Measurements from ENCODE around the gene LTB4R2. TPM values are rescaled to one million over a fixed set of nuclear protein-coding genes. Genes with fewer than 3 reads are reported as not detected.

LTB4R2 gene
- total and polyA plus RNA-seq, 12 donors: 0.51 to 2.4 (median 1.1) TPM

DNA sequence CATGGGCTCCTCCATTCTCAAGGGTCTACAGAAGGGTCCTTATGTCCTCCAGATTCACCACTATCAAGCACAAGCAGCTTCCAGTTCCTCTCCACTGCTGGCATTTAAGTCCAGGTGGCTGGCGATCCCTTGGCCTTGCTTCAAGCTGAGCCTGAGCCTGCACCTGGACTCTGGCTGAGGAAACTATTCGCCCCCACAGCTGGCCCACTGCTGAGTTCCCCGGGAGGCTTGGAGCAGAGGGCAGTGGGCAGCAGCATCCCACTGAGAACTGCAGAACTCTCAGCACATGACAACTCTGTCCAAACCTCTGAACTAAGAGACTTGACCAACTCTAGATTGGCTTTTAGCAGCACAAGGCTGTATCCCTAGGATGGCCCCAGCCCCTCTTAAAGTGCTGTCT, 27.2 kb upstream of the LTB4R2 start:
- H3K36me3 ChIP-seq: no peaks in the 10 kb centered on the region
- 86 to 87% methylated on average over 3 of the region's 3 CpGs for WGBS, 2 donors
- H3K27ac ChIP-seq: peak overlapping the region in 1 of 10 donors; percentile 72
- H3K27me3 ChIP-seq: no peaks in the 10 kb centered on the region
- ATAC-seq (no peak), DNase-seq (no peak)
- no peaks in the 10 kb centered on the region for H3K9me3 ChIP-seq
- H3K4me3 ChIP-seq: no peak overlapping the region
- intact Hi-C loops (cut with DNase I): no loop called here
- H3K4me1 ChIP-seq: peaks cover 0 to 51% (median 15%) of the 10 kb centered on the region in 9 donors
- TF ChIP-seq, protein P1, sequence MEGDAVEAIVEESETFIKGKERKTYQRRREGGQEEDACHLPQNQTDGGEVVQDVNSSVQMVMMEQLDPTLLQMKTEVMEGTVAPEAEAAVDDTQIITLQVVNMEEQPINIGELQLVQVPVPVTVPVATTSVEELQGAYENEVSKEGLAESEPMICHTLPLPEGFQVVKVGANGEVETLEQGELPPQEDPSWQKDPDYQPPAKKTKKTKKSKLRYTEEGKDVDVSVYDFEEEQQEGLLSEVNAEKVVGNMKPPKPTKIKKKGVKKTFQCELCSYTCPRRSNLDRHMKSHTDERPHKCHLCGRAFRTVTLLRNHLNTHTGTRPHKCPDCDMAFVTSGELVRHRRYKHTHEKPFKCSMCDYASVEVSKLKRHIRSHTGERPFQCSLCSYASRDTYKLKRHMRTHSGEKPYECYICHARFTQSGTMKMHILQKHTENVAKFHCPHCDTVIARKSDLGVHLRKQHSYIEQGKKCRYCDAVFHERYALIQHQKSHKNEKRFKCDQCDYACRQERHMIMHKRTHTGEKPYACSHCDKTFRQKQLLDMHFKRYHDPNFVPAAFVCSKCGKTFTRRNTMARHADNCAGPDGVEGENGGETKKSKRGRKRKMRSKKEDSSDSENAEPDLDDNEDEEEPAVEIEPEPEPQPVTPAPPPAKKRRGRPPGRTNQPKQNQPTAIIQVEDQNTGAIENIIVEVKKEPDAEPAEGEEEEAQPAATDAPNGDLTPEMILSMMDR (IDR thresholded peaks at IDR 0.05): no peak

DNA sequence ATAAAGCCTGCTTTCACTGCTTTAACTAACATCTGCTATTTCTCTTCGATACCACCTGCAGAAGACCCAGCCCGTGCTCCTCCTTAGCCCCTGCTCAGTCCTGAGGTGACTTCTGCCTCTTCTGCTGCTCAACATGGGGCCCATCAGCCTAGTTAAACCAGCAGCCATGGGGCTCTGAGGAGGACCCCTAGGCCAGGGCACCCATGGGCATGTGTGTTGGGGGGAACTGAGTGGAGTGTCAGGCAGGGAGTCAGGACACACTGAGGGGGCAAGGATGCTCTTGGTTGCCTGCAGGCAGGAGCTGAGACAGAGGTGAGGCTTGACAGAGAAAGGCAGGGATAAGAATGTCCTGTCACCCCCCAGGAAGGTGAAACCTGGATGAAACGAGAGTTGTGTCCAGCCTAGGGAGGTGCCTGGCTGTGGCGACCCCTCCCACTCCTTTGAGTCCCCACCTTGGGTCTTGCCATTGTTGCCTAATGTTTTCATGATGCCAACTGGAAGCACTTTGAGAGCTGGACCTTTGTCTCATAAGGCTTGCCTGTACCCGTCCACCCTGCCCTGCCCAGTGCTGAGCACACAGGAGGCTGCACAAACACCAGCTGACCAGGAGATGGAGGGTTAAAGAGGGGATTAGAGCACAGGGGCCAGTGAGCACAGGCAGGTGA, 26.0 kb upstream of the LTB4R2 start:
- no peaks in the 10 kb centered on the region for H3K9me3 ChIP-seq
- TF ChIP-seq, protein P1 (IDR thresholded peaks at IDR 0.05): no peak
- H3K4me3 ChIP-seq: no peak overlapping the region
- H3K27me3 ChIP-seq: no peaks in the 10 kb centered on the region
- H3K27ac ChIP-seq: no peak overlapping the region
- DNase-seq (no peak), ATAC-seq (no peak)
- intact Hi-C loops (cut with DNase I): no loop called here
- no peaks in the 10 kb centered on the region for H3K36me3 ChIP-seq
- 94% methylated on average over 5 of the region's 5 CpGs for WGBS, 2 donors
- peaks cover 0 to 39% (median 9%) of the 10 kb centered on the region in 9 donors for H3K4me1 ChIP-seq

DNA sequence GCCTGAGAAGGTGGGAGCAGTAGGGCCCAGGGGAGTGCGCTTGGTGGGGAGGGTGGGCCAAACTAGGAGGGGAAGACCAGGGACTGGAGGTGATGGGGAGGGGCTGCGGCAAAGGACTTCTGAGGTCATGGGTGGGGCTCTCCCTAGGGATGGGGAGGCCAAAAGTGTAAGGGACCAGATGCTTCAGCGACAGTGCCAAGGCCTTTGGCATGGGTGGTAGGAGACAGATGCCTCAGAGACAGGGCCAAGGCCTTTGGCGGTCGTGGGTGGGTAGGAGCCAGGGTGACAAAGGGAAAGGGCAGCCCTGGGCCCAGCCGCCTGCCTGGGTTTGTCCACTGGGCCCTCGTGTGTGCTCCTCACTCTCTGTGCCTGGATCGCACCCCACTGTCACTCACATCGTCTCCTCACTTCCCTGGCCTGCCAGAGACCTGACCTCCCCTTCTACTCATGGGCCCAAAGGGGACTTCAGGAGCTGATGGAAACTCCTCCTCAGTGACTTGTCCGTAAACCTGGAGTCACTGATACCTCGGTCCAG, 25.4 kb upstream of the LTB4R2 start:
- ATAC-seq (no peak), DNase-seq (no peak)
- TF ChIP-seq, protein P1 (IDR thresholded peaks at IDR 0.05): no peak
- 64 to 70% methylated on average over 10 to 11 of the region's 11 CpGs for whole genome bisulfite sequencing, 2 donors
- intact Hi-C loops (cut with DNase I): no loop called here
- no peak overlapping the region for H3K4me3 ChIP-seq
- H3K36me3 ChIP-seq: peaks cover 0 to 5% (median 2%) of the 10 kb centered on the region in 9 donors
- no peaks in the 10 kb centered on the region for H3K27me3 ChIP-seq
- H3K27ac ChIP-seq: no peak overlapping the region
- H3K9me3 ChIP-seq: no peaks in the 10 kb centered on the region
- H3K4me1 ChIP-seq: peaks cover 0 to 33% (median 6%) of the 10 kb centered on the region in 9 donors

DNA sequence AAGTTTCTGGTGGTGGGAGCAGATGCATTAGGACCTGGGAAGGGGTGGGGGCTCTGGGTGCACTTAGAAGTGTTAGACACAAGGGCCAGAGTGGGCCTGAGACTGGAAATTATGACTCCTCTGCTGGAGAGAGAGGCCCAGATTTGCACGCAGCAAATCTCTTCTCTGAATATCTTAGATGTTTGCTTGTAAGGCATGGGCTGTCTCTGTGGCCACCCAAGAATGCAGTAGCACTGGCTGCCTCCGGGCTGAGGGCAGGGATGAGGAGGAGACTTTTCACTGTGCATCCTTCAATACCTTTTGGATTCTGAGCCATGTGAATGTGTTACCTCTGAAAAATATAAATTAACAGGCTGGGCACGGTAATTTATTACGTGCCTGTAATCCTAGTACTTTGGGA, 24.6 kb upstream of the LTB4R2 start:
- ATAC-seq (no peak), DNase-seq (no peak)
- TF ChIP-seq, protein P1 (IDR thresholded peaks at IDR 0.05): no peak

More for the DNA sequence above, 24.6 kb upstream of the LTB4R2 start:
- Histone ChIP-seq H3K27ac (no peak overlapping the region), H3K36me3 (peaks cover 0 to 13% (median 8%) of the 10 kb centered on the region in 9 donors), H3K4me1 (peaks cover 0 to 25% (median 0%) of the 10 kb centered on the region in 9 donors), H3K27me3 (no peaks in the 10 kb centered on the region), H3K4me3 (no peak overlapping the region), H3K9me3 (no peaks in the 10 kb centered on the region)
- intact Hi-C loops (cut with DNase I): no loop called here
- WGBS, 2 donors: 81 to 85% methylated on average over 4 of the region's 4 CpGs

Measured in heart right ventricle (tissue), 16 donors.